ENCODE measurements around the gene TDRD12.
"Not testable (repeated sequence)": the region's sequence is repeated elsewhere in the genome, so short reads cannot be mapped to it uniquely, and the experiment has no call there.

Gene TDRD12

DNA sequence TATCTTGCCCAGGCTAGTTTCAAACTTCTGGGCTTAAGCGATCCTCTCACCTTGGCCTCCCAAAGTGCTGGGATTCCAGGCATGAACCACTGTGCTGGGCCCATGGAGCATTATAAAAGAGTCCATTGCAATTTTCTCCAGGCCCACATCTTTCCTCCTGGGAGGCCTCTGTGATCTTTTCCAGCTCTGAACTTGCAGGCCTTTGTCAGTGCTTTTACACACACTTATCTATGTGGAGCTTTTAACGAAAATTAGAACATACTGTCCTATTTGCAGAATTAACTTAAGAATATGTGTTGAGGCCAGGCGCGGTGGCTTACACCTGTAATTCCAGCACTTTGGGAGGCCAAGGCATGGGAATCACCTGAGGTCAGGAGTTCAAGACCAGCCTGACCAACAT lies 23.9 kb downstream of the TDRD12 start:
- H3K27ac ChIP-seq, result no peak overlapping the region
- TF ChIP-seq, protein P1, sequence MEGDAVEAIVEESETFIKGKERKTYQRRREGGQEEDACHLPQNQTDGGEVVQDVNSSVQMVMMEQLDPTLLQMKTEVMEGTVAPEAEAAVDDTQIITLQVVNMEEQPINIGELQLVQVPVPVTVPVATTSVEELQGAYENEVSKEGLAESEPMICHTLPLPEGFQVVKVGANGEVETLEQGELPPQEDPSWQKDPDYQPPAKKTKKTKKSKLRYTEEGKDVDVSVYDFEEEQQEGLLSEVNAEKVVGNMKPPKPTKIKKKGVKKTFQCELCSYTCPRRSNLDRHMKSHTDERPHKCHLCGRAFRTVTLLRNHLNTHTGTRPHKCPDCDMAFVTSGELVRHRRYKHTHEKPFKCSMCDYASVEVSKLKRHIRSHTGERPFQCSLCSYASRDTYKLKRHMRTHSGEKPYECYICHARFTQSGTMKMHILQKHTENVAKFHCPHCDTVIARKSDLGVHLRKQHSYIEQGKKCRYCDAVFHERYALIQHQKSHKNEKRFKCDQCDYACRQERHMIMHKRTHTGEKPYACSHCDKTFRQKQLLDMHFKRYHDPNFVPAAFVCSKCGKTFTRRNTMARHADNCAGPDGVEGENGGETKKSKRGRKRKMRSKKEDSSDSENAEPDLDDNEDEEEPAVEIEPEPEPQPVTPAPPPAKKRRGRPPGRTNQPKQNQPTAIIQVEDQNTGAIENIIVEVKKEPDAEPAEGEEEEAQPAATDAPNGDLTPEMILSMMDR (IDR thresholded peaks at IDR 0.05), result no peak
- no peak for TF ChIP-seq ZFX (IDR thresholded peaks at IDR 0.05; ENCODE audit: borderline replicate concordance)

DNA sequence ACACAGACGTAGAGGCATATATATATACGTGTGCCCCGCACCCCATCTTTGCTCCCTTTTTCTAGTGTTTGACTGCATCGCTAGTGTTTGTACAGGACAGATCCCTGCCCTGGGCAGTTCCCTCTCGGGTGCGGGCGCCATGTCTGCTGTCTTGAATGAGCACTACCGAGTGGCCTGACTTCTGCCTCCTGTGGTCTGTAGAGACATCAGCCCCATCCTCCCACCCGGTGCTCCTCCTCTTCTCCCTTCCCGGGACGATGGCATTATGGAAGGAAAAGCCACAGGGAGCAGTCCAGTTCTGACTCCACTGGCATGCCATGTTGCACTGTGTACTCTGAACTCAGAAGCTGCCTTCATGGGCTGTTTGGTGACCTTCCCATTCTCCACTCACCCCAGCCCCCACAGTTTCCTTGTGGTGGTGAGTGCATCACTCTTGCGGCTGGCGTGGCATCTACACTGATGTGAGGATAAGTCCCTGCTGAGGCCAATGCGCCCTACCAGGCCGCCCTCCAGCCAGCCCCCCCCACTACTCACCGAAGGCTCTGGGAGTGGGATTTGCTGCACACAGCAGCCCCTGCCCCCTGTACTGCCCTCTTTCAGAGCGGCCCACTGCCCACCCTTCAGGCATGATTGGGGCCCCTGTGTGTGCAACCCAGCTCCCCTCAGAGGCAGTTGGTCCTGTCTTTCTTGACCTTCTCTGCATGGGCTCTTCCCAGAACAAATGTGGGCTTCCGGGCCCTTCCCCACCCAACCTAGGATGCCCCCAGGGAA lies 25.2 kb downstream of the TDRD12 start:
- no peak overlapping the region for H3K27ac ChIP-seq
- TF ChIP-seq ZFX (IDR thresholded peaks at IDR 0.05; ENCODE audit: borderline replicate concordance), result no peak
- TF ChIP-seq, protein P1 (IDR thresholded peaks at IDR 0.05), result no peak

DNA sequence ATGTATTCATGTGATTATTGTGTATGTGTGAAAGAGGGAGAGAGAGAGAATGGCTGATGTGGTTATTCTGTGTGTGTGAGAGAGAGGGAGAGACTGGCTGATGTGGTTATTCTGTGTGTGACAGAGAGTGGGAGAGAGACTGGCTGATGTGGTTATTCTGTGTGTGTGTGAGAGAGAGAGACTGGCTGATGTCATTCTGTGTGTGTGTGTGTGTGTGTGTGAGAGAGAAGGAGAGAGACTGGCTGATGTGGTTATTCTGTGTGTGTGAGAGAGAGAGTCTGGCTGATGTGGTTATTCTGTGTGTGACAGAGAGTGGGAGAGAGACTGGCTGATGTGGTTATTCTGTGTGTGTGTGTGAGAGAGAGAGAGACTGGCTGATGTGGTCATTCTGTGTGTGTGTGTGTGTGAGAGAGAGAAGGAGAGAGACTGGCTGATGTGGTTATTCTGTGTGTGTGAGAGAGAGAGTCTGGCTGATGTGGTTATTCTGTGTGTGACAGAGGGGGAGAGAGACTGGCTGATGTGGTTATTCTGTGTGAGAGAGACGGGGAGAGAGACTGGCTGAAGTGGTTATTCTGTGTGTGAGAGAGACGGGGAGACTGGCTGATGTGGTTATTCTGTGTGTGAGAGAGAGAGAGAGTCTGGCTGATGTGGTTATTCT lies 26.2 kb downstream of the TDRD12 start:
- not testable (repeated sequence) for H3K27ac ChIP-seq

DNA sequence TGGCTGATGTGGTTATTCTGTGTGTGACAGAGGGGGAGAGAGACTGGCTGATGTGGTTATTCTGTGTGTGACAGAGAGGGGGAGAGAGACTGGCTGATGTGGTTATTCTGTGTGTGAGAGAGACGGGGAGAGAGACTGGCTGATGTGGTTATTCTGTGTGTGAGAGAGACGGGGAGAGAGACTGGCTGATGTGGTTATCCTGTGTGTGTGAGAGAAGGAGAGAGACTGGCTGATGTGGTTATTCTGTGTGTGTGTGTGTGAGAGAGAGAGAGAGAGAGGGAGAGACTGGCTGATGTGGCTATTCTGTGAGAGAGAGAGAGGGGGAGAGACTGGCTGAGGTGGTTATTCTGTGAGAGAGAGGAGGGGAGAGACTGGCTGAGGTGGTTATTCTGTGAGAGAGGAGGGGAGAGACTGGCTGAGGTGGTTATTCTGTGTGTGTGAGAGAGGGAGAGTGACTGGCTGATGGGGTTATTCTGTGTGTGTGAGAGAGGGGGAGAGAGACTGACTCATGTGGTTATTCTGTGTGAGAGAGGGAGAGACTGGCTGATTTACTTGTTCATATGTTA lies 27.1 kb downstream of the TDRD12 start:
- not testable (repeated sequence) for H3K27ac ChIP-seq

DNA sequence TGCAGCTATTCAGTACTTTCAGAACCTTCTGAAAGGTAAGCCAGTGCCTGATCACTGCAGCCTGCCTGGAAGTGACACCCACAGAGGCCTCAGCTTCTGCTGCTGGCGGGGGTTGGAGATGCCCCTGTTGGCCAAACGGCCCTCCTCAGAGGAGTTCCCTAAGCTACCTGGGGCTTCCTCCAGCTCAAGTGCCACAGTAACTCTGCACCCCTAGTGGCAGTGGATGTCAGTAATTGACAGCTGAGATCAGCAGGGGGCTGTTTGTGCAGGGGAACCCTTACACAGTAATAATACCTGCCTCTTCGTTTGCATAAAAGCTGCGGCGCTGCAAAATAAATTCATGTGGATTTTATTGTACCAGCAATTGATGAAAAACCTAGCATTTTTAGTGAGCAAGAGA lies 28.9 kb downstream of the TDRD12 start:
- H3K27ac ChIP-seq, result no peak overlapping the region
- no peak for TF ChIP-seq ZFX (IDR thresholded peaks at IDR 0.05; ENCODE audit: borderline replicate concordance)
- TF ChIP-seq, protein P1 (IDR thresholded peaks at IDR 0.05), result no peak

DNA sequence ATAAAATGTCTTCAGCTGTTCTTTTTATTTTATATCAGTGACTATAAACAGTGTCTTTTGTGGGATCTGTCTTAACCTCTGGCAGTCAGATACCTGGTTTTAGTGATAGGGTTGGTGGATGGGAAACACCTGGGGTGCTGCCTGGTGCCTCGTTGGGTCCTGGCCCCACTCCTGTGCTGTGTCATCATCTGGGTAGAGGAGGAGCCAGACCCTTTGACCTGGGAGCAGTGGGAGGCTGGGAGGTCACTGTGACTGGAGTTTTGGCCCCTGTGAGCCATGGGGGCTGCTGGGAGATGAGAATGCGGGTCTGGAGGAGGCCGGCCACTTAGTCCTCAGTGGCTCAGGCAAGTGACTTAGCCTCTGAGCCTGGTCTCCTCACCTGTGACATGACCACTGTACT lies 29.4 kb downstream of the TDRD12 start:
- no peak overlapping the region for H3K27ac ChIP-seq
- TF ChIP-seq, protein P1 (IDR thresholded peaks at IDR 0.05), result no peak
- TF ChIP-seq ZFX (IDR thresholded peaks at IDR 0.05; ENCODE audit: borderline replicate concordance), result no peak

DNA sequence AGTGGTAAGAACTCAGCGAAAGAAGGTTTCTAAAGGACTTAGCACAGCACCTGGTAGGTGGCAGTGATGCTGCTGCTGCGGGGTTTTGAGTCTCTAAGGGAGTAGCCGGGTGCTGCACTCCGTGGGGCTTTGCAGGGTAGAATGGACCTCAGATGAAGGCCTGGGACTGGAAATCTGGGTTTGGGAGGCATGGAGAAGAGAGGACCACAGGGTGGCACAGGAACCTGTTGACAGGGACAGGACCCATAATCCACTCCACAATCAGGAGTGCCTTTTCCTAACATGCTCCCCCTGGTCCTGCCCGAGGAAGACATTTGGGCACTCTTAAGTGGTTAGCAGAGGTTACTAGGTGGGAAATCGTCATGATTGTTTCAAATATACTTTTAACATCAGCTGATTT lies 29.8 kb downstream of the TDRD12 start:
- no peak overlapping the region for H3K27ac ChIP-seq
- TF ChIP-seq ZFX (IDR thresholded peaks at IDR 0.05; ENCODE audit: borderline replicate concordance), result no peak
- TF ChIP-seq, protein P1 (IDR thresholded peaks at IDR 0.05), result no peak

DNA sequence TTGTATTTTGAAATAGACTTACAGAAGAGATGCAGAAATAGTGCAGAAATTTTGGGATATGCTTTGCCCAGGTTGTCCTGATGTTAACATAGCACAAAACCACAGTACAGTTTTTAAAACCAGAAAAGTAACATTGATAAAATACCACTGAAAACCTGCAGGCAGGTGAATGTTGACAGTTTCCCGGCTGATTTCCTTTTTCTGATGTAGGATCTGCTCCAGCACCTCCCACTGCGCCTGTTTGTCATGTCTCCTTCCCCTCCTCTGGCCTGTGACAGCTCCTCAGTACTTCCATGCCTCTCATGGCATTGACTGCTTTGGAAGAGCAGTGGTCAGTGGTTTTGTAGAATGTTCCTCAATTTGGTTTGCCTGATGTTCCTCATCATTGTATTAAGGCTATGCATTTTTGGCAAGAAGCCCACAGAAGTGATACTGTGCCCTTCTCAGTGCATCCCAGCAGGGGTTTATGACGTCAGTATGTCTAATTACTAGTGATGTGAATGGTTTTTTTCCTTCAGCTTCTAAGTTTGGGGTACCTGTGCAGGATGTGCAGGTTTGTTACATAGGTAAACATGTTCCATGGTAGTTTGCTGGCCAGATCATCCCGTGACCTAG lies 31.0 kb downstream of the TDRD12 start:
- no peak overlapping the region for H3K27ac ChIP-seq
- TF ChIP-seq, protein P1 (IDR thresholded peaks at IDR 0.05), result no peak
- no peak for TF ChIP-seq ZFX (IDR thresholded peaks at IDR 0.05; ENCODE audit: borderline replicate concordance)
